ENCODE measurements around the gene NAV2.

The NAV2 gene

GRCh38 chr11:19814421-19814820, 101.8 kb downstream of the NAV2 start:
- Histone ChIP-seq H3K27me3 (ENCODE audit: control insufficient read depth in 2 of 2, insufficient read depth in 2 of 2, low read length in 2 of 2) (no peaks in the 10 kb centered on the region), H3K27ac (ENCODE audit: low read depth in 2 of 2, low read length in 2 of 2) (no peak overlapping the region), H3K4me1 (ENCODE audit: control insufficient read depth in 2 of 2, insufficient read depth in 2 of 2, low read length in 2 of 2) (no peaks in the 10 kb centered on the region), H3K4me3 (ENCODE audit: low read length in 2 of 2) (no peak overlapping the region), H3K36me3 (ENCODE audit: control insufficient read depth in 2 of 2, insufficient read depth in 2 of 2, low read length in 2 of 2) (peaks cover 0 to 3% of the 10 kb centered on the region in 2 donors), H3K9me3 (ENCODE audit: control insufficient read depth in 2 of 2, low read length in 2 of 2) (no peaks in the 10 kb centered on the region), H3K9ac (ENCODE audit: low read depth in 1 of 2, low read length in 2 of 2) (no peak overlapping the region)

DNA sequence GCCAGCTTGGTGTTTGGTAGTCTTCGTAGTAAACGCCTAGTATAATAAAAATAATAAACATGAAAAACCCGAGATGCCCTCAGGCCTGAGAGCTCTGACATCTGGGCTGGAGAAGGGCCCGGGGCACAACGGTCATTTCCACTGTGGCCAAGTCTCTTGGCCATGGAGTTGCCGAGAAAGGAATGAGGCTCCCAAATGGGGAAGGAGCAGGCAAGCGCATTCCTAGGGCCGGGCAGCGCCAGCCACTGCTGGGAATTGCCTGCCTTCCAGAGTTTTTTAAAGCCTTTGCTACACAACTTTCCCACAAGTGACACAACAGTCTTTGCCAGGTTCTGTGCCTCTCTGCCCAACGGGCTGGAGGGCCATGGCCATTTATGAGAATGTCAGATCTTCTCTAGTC, 103.4 kb downstream of the NAV2 start:
- Histone ChIP-seq H3K4me3 (ENCODE audit: low read length in 2 of 2) (no peak overlapping the region), H3K27me3 (ENCODE audit: control insufficient read depth in 2 of 2, insufficient read depth in 2 of 2, low read length in 2 of 2) (no peaks in the 10 kb centered on the region), H3K27ac (ENCODE audit: low read depth in 2 of 2, low read length in 2 of 2) (no peak overlapping the region), H3K9me3 (ENCODE audit: control insufficient read depth in 2 of 2, low read length in 2 of 2) (no peaks in the 10 kb centered on the region), H3K4me1 (ENCODE audit: control insufficient read depth in 2 of 2, insufficient read depth in 2 of 2, low read length in 2 of 2) (no peaks in the 10 kb centered on the region), H3K9ac (ENCODE audit: low read depth in 1 of 2, low read length in 2 of 2) (peak overlapping the region in 1 of 2 donors; percentile 8), H3K36me3 (ENCODE audit: control insufficient read depth in 2 of 2, insufficient read depth in 2 of 2, low read length in 2 of 2) (peaks cover 0 to 3% of the 10 kb centered on the region in 2 donors)

DNA sequence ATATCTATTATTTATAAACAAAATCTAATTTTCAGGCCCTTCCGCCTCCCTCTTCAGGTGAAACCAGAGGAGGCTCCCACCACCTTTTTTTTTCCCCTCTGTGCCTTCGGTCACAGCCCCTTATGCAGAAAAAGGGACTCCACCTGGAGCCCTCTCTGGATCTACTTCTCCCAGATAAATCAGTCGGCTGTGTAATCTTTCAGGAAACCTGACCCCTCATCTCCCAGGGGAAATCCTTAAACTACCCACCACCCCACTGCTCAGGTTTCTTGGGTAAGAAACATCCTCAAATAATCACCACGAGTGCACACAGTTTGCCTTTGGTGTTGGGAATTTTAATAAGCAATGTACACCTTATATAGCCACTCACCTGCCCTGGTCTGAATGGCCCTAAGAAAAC, 104.2 kb downstream of the NAV2 start:
- Histone ChIP-seq H3K9me3 (ENCODE audit: control insufficient read depth in 2 of 2, low read length in 2 of 2) (no peaks in the 10 kb centered on the region), H3K27me3 (ENCODE audit: control insufficient read depth in 2 of 2, insufficient read depth in 2 of 2, low read length in 2 of 2) (no peaks in the 10 kb centered on the region), H3K36me3 (ENCODE audit: control insufficient read depth in 2 of 2, insufficient read depth in 2 of 2, low read length in 2 of 2) (peaks cover 0 to 3% of the 10 kb centered on the region in 2 donors), H3K9ac (ENCODE audit: low read depth in 1 of 2, low read length in 2 of 2) (no peak overlapping the region), H3K4me3 (ENCODE audit: low read length in 2 of 2) (no peak overlapping the region), H3K4me1 (ENCODE audit: control insufficient read depth in 2 of 2, insufficient read depth in 2 of 2, low read length in 2 of 2) (peaks cover 0 to 4% of the 10 kb centered on the region in 2 donors), H3K27ac (ENCODE audit: low read depth in 2 of 2, low read length in 2 of 2) (no peak overlapping the region)

- H3K9me3 ChIP-seq (ENCODE audit: control insufficient read depth in 2 of 2, low read length in 2 of 2), result no peaks in the 10 kb centered on the region
- peaks cover 0 to 3% of the 10 kb centered on the region in 2 donors for H3K36me3 ChIP-seq (ENCODE audit: control insufficient read depth in 2 of 2, insufficient read depth in 2 of 2, low read length in 2 of 2)
- H3K9ac ChIP-seq (ENCODE audit: low read depth in 1 of 2, low read length in 2 of 2), result no peak overlapping the region
- H3K4me1 ChIP-seq (ENCODE audit: control insufficient read depth in 2 of 2, insufficient read depth in 2 of 2, low read length in 2 of 2), result peaks cover 0 to 4% of the 10 kb centered on the region in 2 donors
- H3K4me3 ChIP-seq (ENCODE audit: low read length in 2 of 2), result no peak overlapping the region
- no peaks in the 10 kb centered on the region for H3K27me3 ChIP-seq (ENCODE audit: control insufficient read depth in 2 of 2, insufficient read depth in 2 of 2, low read length in 2 of 2)
- no peak overlapping the region for H3K27ac ChIP-seq (ENCODE audit: low read depth in 2 of 2, low read length in 2 of 2)
Observed at GRCh38 chr11:19817265-19817851, 104.7 kb downstream of the NAV2 start.

DNA sequence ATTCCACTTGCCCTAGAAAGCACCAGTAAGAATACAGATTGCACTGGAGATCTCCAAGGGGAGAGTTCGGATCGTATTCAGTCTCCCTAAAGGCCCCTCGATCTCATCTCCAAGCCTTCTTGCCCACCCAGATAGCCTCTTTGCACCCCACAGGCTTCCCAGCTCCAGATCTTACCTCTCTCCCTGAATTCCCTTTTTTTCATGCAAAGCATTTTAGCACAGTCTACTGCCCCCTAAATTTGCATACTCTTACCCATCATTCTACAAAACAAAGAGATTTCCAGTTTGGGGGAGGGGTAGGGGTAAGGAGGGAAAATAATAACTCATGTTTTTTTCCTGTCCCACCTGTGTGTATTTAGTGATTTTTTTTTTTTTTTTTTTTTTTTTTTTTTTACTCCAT, 105.2 kb downstream of the NAV2 start:
- H3K27me3 ChIP-seq (ENCODE audit: control insufficient read depth in 2 of 2, insufficient read depth in 2 of 2, low read length in 2 of 2), result no peaks in the 10 kb centered on the region
- no peaks in the 10 kb centered on the region for H3K9me3 ChIP-seq (ENCODE audit: control insufficient read depth in 2 of 2, low read length in 2 of 2)
- H3K4me1 ChIP-seq (ENCODE audit: control insufficient read depth in 2 of 2, insufficient read depth in 2 of 2, low read length in 2 of 2), result peaks cover 0 to 4% of the 10 kb centered on the region in 2 donors
- H3K36me3 ChIP-seq (ENCODE audit: control insufficient read depth in 2 of 2, insufficient read depth in 2 of 2, low read length in 2 of 2), result peaks cover 0 to 2% of the 10 kb centered on the region in 2 donors
- no peak overlapping the region for H3K4me3 ChIP-seq (ENCODE audit: low read length in 2 of 2)
- H3K9ac ChIP-seq (ENCODE audit: low read depth in 1 of 2, low read length in 2 of 2), result no peak overlapping the region
- H3K27ac ChIP-seq (ENCODE audit: low read depth in 2 of 2, low read length in 2 of 2), result no peak overlapping the region

DNA sequence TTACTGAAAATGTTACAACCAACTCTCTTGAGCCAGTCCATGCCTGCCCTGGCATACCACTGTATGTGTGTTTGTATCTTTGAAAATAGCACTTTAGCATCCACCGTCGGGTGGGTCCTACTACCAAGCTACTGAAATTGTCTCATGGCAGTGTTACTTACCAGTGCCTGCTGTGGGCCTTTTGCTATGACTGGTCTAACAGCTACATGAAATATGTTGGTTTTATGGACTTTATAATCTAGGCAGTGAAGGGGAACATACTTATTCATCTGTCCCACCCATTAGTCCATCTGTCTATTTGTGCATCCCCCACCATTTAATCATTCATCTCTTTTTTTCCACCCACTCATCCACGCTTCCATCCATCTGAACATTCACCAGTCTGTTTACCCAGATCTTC, 106.0 kb downstream of the NAV2 start:
- Histone ChIP-seq H3K9ac (ENCODE audit: low read depth in 1 of 2, low read length in 2 of 2) (no peak overlapping the region), H3K27me3 (ENCODE audit: control insufficient read depth in 2 of 2, insufficient read depth in 2 of 2, low read length in 2 of 2) (no peaks in the 10 kb centered on the region), H3K4me3 (ENCODE audit: low read length in 2 of 2) (no peak overlapping the region), H3K4me1 (ENCODE audit: control insufficient read depth in 2 of 2, insufficient read depth in 2 of 2, low read length in 2 of 2) (peaks cover 0 to 4% of the 10 kb centered on the region in 2 donors), H3K36me3 (ENCODE audit: control insufficient read depth in 2 of 2, insufficient read depth in 2 of 2, low read length in 2 of 2) (no peaks in the 10 kb centered on the region), H3K27ac (ENCODE audit: low read depth in 2 of 2, low read length in 2 of 2) (no peak overlapping the region), H3K9me3 (ENCODE audit: control insufficient read depth in 2 of 2, low read length in 2 of 2) (no peaks in the 10 kb centered on the region)

GRCh38 chr11:19819148-19819547, 106.5 kb downstream of the NAV2 start:
- Histone ChIP-seq H3K9me3 (ENCODE audit: control insufficient read depth in 2 of 2, low read length in 2 of 2) (no peaks in the 10 kb centered on the region), H3K36me3 (ENCODE audit: control insufficient read depth in 2 of 2, insufficient read depth in 2 of 2, low read length in 2 of 2) (no peaks in the 10 kb centered on the region), H3K4me3 (ENCODE audit: low read length in 2 of 2) (no peak overlapping the region), H3K9ac (ENCODE audit: low read depth in 1 of 2, low read length in 2 of 2) (no peak overlapping the region), H3K27ac (ENCODE audit: low read depth in 2 of 2, low read length in 2 of 2) (no peak overlapping the region), H3K4me1 (ENCODE audit: control insufficient read depth in 2 of 2, insufficient read depth in 2 of 2, low read length in 2 of 2) (peaks cover 0 to 4% of the 10 kb centered on the region in 2 donors), H3K27me3 (ENCODE audit: control insufficient read depth in 2 of 2, insufficient read depth in 2 of 2, low read length in 2 of 2) (no peaks in the 10 kb centered on the region)

- Histone ChIP-seq H3K27me3 (ENCODE audit: control insufficient read depth in 2 of 2, insufficient read depth in 2 of 2, low read length in 2 of 2) (no peaks in the 10 kb centered on the region), H3K36me3 (ENCODE audit: control insufficient read depth in 2 of 2, insufficient read depth in 2 of 2, low read length in 2 of 2) (no peaks in the 10 kb centered on the region), H3K27ac (ENCODE audit: low read depth in 2 of 2, low read length in 2 of 2) (no peak overlapping the region), H3K9me3 (ENCODE audit: control insufficient read depth in 2 of 2, low read length in 2 of 2) (no peaks in the 10 kb centered on the region), H3K4me3 (ENCODE audit: low read length in 2 of 2) (no peak overlapping the region), H3K9ac (ENCODE audit: low read depth in 1 of 2, low read length in 2 of 2) (no peak overlapping the region), H3K4me1 (ENCODE audit: control insufficient read depth in 2 of 2, insufficient read depth in 2 of 2, low read length in 2 of 2) (peaks cover 0 to 4% of the 10 kb centered on the region in 2 donors)
Observed at GRCh38 chr11:19820100-19820499, 107.5 kb downstream of the NAV2 start.

- H3K9ac ChIP-seq (ENCODE audit: low read depth in 1 of 2, low read length in 2 of 2), result no peak overlapping the region
- H3K4me1 ChIP-seq (ENCODE audit: control insufficient read depth in 2 of 2, insufficient read depth in 2 of 2, low read length in 2 of 2), result peaks cover 0 to 4% of the 10 kb centered on the region in 2 donors
- no peak overlapping the region for H3K27ac ChIP-seq (ENCODE audit: low read depth in 2 of 2, low read length in 2 of 2)
Observed at GRCh38 chr11:19821412-19821875, 108.8 kb downstream of the NAV2 start.

DNA sequence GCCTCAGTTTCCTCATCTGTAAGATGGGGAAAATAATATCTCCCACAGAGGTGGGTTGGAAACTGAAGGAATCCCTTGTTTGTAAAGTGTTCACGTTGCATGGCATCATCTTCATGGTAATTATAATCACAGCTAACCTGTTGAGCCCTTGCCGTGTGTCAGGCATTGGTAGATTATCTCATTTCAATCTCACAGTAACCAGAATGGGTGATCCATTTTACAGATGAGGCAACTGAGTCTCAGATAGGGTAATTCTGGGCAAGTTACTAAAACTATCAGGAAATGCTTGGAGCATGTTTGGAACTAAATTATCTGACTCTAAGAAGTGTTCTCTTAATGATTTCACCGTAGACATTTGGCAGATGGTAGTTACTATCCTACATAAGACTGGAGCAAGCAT, 109.4 kb downstream of the NAV2 start:
- H3K9me3 ChIP-seq (ENCODE audit: control insufficient read depth in 2 of 2, low read length in 2 of 2), result no peaks in the 10 kb centered on the region
- H3K36me3 ChIP-seq (ENCODE audit: control insufficient read depth in 2 of 2, insufficient read depth in 2 of 2, low read length in 2 of 2), result no peaks in the 10 kb centered on the region
- H3K4me3 ChIP-seq (ENCODE audit: low read length in 2 of 2), result no peak overlapping the region
- no peak overlapping the region for H3K27ac ChIP-seq (ENCODE audit: low read depth in 2 of 2, low read length in 2 of 2)
- peaks cover 0 to 4% of the 10 kb centered on the region in 2 donors for H3K4me1 ChIP-seq (ENCODE audit: control insufficient read depth in 2 of 2, insufficient read depth in 2 of 2, low read length in 2 of 2)
- no peak overlapping the region for H3K9ac ChIP-seq (ENCODE audit: low read depth in 1 of 2, low read length in 2 of 2)
- H3K27me3 ChIP-seq (ENCODE audit: control insufficient read depth in 2 of 2, insufficient read depth in 2 of 2, low read length in 2 of 2), result no peaks in the 10 kb centered on the region

More at GRCh38 chr11:19821412-19821875, 108.8 kb downstream of the NAV2 start:
- H3K36me3 ChIP-seq (ENCODE audit: control insufficient read depth in 2 of 2, insufficient read depth in 2 of 2, low read length in 2 of 2), result no peaks in the 10 kb centered on the region
- no peaks in the 10 kb centered on the region for H3K9me3 ChIP-seq (ENCODE audit: control insufficient read depth in 2 of 2, low read length in 2 of 2)
- H3K4me3 ChIP-seq (ENCODE audit: low read length in 2 of 2), result no peak overlapping the region
- H3K27me3 ChIP-seq (ENCODE audit: control insufficient read depth in 2 of 2, insufficient read depth in 2 of 2, low read length in 2 of 2), result no peaks in the 10 kb centered on the region

Data from mucosa of rectum (tissue), 2 donors.